GM13976 (cell line): ENCODE data around the gene HAGHL.

Experiments
- DNase-seq: peaks from one replicate; pipeline ENCODE4 v3.0.0; 2012; ENCODE audit warnings: low spot score
- in situ Hi-C: fragments of 300-500 bp; cut with MboI; formaldehyde crosslinking; loops from one replicate; pipeline ENCODE4 v1.12.0; 2022; ENCODE audit warnings: low sequenced_read_pairs, mixed read lengths, inconsistent platforms; ENCODE audit not compliant: unreplicated experiment
- TF ChIP-seq, protein P1 (sequence below): IDR thresholded peaks from 2 replicates; pipeline ENCODE4 v1.5.1; 2012; ENCODE audit warnings: borderline replicate concordance, mild to moderate bottlenecking; ENCODE audit not compliant: insufficient read depth; ENCODE audit errors: extremely low read depth, missing control alignments, control extremely low read depth

HAGHL gene

DNA sequence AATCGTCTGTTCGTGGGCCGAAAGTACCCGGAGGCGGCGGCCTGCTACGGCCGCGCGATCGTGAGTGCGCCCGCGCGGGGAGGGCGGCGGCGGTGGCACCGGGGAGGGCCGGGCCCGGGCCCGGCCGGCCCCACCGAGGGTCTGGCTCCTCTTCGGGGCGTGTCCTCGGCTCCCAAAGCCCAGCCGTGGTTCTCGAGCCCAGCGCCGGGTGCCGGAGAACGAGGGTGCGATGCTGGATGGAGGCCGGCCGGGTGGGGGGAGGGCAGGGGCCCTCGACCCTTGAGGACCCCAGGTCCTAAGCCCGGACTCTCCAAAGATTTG, 46.3 kb upstream of the HAGHL start:
- DNase-seq = no peak
- TF ChIP-seq, protein P1, sequence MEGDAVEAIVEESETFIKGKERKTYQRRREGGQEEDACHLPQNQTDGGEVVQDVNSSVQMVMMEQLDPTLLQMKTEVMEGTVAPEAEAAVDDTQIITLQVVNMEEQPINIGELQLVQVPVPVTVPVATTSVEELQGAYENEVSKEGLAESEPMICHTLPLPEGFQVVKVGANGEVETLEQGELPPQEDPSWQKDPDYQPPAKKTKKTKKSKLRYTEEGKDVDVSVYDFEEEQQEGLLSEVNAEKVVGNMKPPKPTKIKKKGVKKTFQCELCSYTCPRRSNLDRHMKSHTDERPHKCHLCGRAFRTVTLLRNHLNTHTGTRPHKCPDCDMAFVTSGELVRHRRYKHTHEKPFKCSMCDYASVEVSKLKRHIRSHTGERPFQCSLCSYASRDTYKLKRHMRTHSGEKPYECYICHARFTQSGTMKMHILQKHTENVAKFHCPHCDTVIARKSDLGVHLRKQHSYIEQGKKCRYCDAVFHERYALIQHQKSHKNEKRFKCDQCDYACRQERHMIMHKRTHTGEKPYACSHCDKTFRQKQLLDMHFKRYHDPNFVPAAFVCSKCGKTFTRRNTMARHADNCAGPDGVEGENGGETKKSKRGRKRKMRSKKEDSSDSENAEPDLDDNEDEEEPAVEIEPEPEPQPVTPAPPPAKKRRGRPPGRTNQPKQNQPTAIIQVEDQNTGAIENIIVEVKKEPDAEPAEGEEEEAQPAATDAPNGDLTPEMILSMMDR = no peak
- in situ Hi-C loops = no loop called here

DNA sequence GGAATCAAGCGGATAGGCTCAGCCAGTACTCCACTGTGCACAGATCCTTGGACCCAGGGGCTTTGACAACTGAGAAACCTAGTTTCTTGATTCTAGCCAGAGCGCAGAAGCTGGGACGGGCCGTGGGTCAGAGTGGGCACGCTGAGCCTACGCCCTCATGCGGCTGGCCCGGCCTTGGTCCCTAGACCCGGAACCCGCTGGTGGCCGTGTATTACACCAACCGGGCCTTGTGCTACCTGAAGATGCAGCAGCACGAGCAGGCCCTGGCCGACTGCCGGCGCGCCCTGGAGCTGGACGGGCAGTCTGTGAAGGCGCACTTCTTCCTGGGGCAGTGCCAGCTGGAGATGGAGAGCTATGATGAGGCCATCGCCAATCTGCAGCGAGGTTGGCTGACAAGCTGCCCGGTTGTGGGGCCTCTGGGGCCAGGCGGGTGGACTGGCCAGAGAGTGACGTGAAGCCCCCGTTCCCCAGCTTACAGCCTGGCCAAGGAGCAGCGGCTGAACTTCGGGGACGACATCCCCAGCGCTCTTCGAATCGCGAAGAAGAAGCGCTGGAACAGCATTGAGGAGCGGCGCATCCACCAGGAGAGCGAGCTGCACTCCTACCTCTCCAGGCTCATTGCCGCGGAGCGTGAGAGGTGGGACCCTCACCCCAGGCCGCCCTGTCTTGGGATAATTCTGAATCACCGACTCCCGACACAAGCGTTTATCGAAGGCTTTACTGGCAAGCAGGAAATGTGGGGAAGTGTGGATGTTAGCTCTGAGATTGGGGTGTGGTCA, 45.8 kb upstream of the HAGHL start:
- no peak for DNase-seq
- TF ChIP-seq, protein P1 = peak; percentile 12
- in situ Hi-C loops = no loop called here

DNA sequence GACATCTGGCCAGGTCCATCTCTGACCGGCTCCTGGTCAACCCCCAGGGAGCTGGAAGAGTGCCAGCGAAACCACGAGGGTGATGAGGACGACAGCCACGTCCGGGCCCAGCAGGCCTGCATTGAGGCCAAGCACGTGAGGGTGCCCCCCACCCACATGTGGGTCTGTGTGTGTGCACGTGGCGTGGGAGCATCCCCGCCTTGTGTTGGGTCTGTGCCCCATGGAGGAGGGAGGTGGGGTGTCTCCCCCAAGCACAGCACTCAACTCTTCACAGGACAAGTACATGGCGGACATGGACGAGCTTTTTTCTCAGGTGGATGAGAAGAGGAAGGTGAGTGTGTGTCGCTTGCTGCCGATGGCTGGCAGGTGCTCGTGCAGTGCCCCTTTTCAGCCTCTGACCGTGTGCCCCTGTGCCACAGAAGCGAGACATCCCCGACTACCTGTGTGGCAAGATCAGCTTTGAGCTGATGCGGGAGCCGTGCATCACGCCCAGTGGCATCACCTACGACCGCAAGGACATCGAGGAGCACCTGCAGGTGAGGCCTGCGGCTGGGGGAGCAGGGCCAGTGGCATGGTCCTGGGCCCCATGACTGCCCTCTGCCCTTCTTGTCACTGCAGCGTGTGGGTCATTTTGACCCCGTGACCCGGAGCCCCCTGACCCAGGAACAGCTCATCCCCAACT, 45.0 kb upstream of the HAGHL start:
- DNase-seq = no peak
- in situ Hi-C loops = no loop called here
- TF ChIP-seq, protein P1 = no peak

DNA sequence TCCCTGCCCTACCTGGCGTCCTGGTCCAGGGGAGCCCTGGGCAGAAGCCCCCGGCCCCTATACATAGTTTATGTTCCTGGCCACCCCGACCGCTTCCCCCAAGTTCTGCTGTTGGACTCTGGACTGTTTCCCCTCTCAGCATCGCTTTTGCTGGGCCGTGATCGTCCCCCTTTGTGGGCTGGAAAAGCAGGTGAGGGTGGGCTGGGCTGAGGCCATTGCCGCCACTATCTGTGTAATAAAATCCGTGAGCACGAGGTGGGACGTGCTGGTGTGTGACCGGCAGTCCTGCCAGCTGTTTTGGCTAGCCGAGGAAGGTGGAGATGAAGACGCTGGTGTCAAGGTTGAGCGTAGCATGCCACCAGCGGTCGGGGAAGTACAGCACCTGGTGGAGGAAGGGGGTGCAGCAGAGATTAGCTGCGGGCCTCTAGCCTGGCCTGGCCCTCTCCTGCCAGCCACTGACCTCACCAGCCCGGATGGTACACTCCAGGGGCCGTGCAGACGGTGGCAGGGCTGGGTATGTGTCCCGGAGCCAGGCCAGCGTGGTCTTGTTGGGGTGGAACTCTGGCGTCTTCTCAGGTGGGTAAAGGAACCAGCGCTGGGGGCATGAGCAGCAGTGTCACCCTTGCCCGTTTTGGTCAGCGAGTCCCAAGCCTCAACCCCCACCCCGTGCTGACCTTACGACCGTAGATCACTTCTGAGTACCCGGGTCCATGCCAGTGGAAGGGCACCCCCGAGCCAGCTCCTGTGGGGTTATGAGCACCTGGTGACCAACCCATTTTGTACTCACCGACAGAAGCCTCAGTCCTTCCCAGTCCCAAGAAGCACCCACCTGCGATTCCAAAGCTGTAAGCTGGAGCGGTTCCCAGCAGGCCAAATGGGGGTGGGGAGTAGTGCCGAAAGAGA, 44.2 kb upstream of the HAGHL start:
- TF ChIP-seq, protein P1 = no peak
- DNase-seq = no peak
- in situ Hi-C loops = no loop called here

DNA sequence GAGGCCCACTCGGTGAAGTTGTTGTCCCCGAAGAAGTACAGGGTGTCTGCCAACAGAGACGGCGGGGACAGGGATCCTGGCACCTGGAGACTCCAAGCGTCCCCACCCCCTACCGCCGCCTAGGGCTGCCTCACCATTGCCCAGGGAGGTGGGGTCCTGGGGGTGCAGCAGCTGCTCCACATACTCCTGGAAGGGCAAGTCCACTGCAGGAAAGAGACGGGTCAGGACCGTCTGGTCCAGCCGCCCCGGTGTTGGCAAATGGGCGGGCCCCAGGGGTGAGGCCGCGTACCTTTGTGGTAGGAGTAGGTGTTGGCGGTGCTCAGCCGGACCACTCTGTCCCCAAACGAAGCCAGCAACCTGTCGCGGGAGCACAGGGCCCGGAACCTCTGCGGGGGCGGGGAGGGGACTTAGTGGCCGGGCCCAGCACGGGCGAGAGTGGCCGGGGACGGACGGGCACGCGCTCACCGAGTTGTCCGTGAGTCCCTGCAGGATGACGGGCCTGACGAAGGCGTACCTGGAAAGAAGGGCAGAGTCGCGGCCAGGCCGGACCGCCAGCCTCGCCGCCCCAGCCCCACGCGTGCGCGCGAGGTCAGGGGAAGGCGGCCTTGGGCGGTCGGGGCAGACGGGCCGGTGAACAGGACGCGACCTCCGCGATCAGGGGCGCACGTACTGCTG, 43.4 kb upstream of the HAGHL start:
- no peak for DNase-seq
- in situ Hi-C loops = no loop called here
- TF ChIP-seq, protein P1 = no peak
